ENCODE data around the gene CD79B.
A peak's percentile ranks its signal among the peaks of the same experiment; 100 is the strongest.

Gene CD79B

GRCh38 chr17:63954402-63955063 is 22.4 kb upstream of the CD79B start:
- no peak for DNase-seq (ENCODE audit: extremely low read depth in 1 of 2, low read depth in 1 of 2)

- no peak for DNase-seq (ENCODE audit: extremely low read depth in 1 of 2, low read depth in 1 of 2)
Measured at GRCh38 chr17:63950940-63951907, 19.1 kb upstream of the CD79B start.

GRCh38 chr17:63949576-63950250 is 17.6 kb upstream of the CD79B start:
- DNase-seq (ENCODE audit: extremely low read depth in 1 of 2, low read depth in 1 of 2) = no peak

GRCh38 chr17:63948521-63948920 is 16.4 kb upstream of the CD79B start:
- no peak for DNase-seq (ENCODE audit: extremely low read depth in 1 of 2, low read depth in 1 of 2)

- DNase-seq (ENCODE audit: extremely low read depth in 1 of 2, low read depth in 1 of 2) = no peak
Measured at GRCh38 chr17:63947711-63948330, 15.7 kb upstream of the CD79B start.

GRCh38 chr17:63946440-63947363 is 14.6 kb upstream of the CD79B start:
- peak in 1 of 2 donors; percentile 28 for DNase-seq (ENCODE audit: extremely low read depth in 1 of 2, low read depth in 1 of 2)

GRCh38 chr17:63945784-63946439 is 13.8 kb upstream of the CD79B start:
- DNase-seq (ENCODE audit: extremely low read depth in 1 of 2, low read depth in 1 of 2) = no peak

- DNase-seq (ENCODE audit: extremely low read depth in 1 of 2, low read depth in 1 of 2) = no peak
Measured at GRCh38 chr17:63944736-63945499, 12.8 kb upstream of the CD79B start.

- DNase-seq (ENCODE audit: extremely low read depth in 1 of 2, low read depth in 1 of 2) = no peak
Measured at GRCh38 chr17:63943745-63944144, 11.6 kb upstream of the CD79B start.

GRCh38 chr17:63942309-63942985 is 10.3 kb upstream of the CD79B start:
- DNase-seq (ENCODE audit: extremely low read depth in 1 of 2, low read depth in 1 of 2) = no peak

GRCh38 chr17:63941751-63942150 is 9.6 kb upstream of the CD79B start:
- no peak for DNase-seq (ENCODE audit: extremely low read depth in 1 of 2, low read depth in 1 of 2)

GRCh38 chr17:63941162-63941561 is 9.0 kb upstream of the CD79B start:
- DNase-seq (ENCODE audit: extremely low read depth in 1 of 2, low read depth in 1 of 2) = no peak

- no peak for DNase-seq (ENCODE audit: extremely low read depth in 1 of 2, low read depth in 1 of 2)
Measured at GRCh38 chr17:63940584-63940983, 8.5 kb upstream of the CD79B start.

- DNase-seq (ENCODE audit: extremely low read depth in 1 of 2, low read depth in 1 of 2) = no peak
Measured at GRCh38 chr17:63939884-63940283, 7.8 kb upstream of the CD79B start.

GRCh38 chr17:63939401-63939800 is 7.3 kb upstream of the CD79B start:
- no peak for DNase-seq (ENCODE audit: extremely low read depth in 1 of 2, low read depth in 1 of 2)

- no peak for DNase-seq (ENCODE audit: extremely low read depth in 1 of 2, low read depth in 1 of 2)
Measured at GRCh38 chr17:63937920-63938319, 5.8 kb upstream of the CD79B start.

GRCh38 chr17:63937319-63937718 is 5.2 kb upstream of the CD79B start:
- DNase-seq (ENCODE audit: extremely low read depth in 1 of 2, low read depth in 1 of 2) = no peak

Data from activated CD8-positive, alpha-beta memory T cell treated with anti-CD3 and anti-CD28 coated beads for 1 hour (primary cell).